K562 (cell line): ENCODE results near the gene GPR157. TPM values are rescaled to one million over a fixed set of nuclear protein-coding genes. Genes with fewer than 3 reads are reported as not detected.

Source experiments
- BHLHE40 ChIP-seq: IDR thresholded peaks from 2 replicates; pipeline ENCODE4 v1.6.1; 2011; ENCODE audit warnings: low read length, improper control_type of control experiment
- CHD1 ChIP-seq: fragments of 200-600 bp; sonication (generic); IDR thresholded peaks from one replicate; pipeline ENCODE4 v1.6.1; 2012; ENCODE audit warnings: mild to moderate bottlenecking, moderate library complexity, low read length, inconsistent platforms
- FIP1L1 ChIP-seq: fragments of 200-400 bp; formaldehyde crosslinking; IDR thresholded peaks from 2 replicates; pipeline ENCODE4 v1.6.1; 2018; ENCODE audit warnings: mild to moderate bottlenecking, low read depth, low read length; ENCODE audit not compliant: poor library complexity, severe bottlenecking
- MGA ChIP-seq: fragments of 450-650 bp; IDR thresholded peaks from 2 replicates; pipeline ENCODE4 v1.6.1; 2016; ENCODE audit warnings: mild to moderate bottlenecking, moderate library complexity
- RBM25 ChIP-seq: fragments of 200-400 bp; formaldehyde crosslinking; IDR thresholded peaks from 2 replicates; pipeline ENCODE4 v1.6.1; 2018; ENCODE audit warnings: low read length, low read depth, moderate library complexity; ENCODE audit not compliant: severe bottlenecking
- ZNF561 ChIP-seq: fragments of 450-650 bp; formaldehyde crosslinking; conservative IDR thresholded peaks from 2 replicates; pipeline ENCODE4 v1.4.0; 2020; ENCODE audit warnings: mild to moderate bottlenecking, moderate library complexity
- polyA plus RNA-seq, 8 experiments: library from polyadenylated mRNA; depleted of rRNA in 4 of 8; stranded (reverse) in 5 of 8; unstranded in 3 of 8; fragments of >200 nt; fragmentation: Nextera tagmentation in 2 of 8; fragmentation: Illumina TruSeq in 1 of 8; extraction: Ambion mirVana in 2 of 8; extraction: Trizol in 1 of 8; gene quantifications; 2 replicates each; pipeline versions ENCODE4 v1.2.1 to v1.2.3, GENCODE V29; 2011 to 2014; ENCODE audit warnings: inconsistent platforms in 1 of 8, missing spikeins in 1 of 8
- total RNA-seq, 7 experiments: library from RNA; depleted of rRNA in 6 of 7; stranded (reverse); fragments of >200 nt in 6 of 7; fragmentation: Illumina TruSeq in 2 of 7; extraction: Trizol in 2 of 7; gene quantifications; 2 replicates each; pipeline versions ENCODE4 v1.2.1 to v1.2.3, GENCODE V29; 2011 to 2021; ENCODE audit warnings: low replicate concordance in 1 of 7
- TF ChIP-seq, protein P1 (sequence below): fragments of 450-650 bp; IDR thresholded peaks from 2 replicates; pipeline ENCODE4 v1.6.1; 2014; ENCODE audit warnings: low read depth, mild to moderate bottlenecking, moderate library complexity, borderline replicate concordance
- TF ChIP-seq, protein P2 (sequence below): sonication (generic); formaldehyde crosslinking; IDR thresholded peaks from 2 replicates; pipeline ENCODE4 v1.4.0; 2020; ENCODE audit warnings: mild to moderate bottlenecking, missing genetic modification reagents

The GPR157 gene
- total and polyA plus RNA-seq, 9 of the 15 experiments (the other 6 are each of a cell fraction or from before 2014, with no cell fraction given), result 0.01 to 0.18 (median 0.04) TPM; not detected in 4

GRCh38 chr1:9078752-9079500 lies 50.0 kb downstream of the GPR157 start (continued):
- TF ChIP-seq MGA (0 out of 2 replicates have a peak, but pooled peaks have one; percentile 22), CHD1 (no peak), RBM25 (no peak), BHLHE40 (peak; percentile 74), FIP1L1 (no peak), ZNF561 (no peak)
- TF ChIP-seq, protein P1, sequence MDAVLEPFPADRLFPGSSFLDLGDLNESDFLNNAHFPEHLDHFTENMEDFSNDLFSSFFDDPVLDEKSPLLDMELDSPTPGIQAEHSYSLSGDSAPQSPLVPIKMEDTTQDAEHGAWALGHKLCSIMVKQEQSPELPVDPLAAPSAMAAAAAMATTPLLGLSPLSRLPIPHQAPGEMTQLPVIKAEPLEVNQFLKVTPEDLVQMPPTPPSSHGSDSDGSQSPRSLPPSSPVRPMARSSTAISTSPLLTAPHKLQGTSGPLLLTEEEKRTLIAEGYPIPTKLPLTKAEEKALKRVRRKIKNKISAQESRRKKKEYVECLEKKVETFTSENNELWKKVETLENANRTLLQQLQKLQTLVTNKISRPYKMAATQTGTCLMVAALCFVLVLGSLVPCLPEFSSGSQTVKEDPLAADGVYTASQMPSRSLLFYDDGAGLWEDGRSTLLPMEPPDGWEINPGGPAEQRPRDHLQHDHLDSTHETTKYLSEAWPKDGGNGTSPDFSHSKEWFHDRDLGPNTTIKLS, result no peak
- TF ChIP-seq, protein P2, sequence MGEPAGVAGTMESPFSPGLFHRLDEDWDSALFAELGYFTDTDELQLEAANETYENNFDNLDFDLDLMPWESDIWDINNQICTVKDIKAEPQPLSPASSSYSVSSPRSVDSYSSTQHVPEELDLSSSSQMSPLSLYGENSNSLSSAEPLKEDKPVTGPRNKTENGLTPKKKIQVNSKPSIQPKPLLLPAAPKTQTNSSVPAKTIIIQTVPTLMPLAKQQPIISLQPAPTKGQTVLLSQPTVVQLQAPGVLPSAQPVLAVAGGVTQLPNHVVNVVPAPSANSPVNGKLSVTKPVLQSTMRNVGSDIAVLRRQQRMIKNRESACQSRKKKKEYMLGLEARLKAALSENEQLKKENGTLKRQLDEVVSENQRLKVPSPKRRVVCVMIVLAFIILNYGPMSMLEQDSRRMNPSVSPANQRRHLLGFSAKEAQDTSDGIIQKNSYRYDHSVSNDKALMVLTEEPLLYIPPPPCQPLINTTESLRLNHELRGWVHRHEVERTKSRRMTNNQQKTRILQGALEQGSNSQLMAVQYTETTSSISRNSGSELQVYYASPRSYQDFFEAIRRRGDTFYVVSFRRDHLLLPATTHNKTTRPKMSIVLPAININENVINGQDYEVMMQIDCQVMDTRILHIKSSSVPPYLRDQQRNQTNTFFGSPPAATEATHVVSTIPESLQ, result no peak
